IMR-90 (cell line): ENCODE data around the gene LRRC75A. TPM values are rescaled to one million over a fixed set of nuclear protein-coding genes. Genes with fewer than 3 reads are reported as not detected.

Source experiments
- ATAC-seq: fragments of 200-7000 bp; cut with Tn5 transposase; 2 replicates; pipeline ENCODE4 v1.9.1; 2020; ENCODE audit warnings: low read depth, mild to moderate bottlenecking, moderate library complexity
- BruUV-seq: library from RNA; stranded (reverse); fragments of 400-500 nt; replicated peaks from 2 replicates; lab custom pipeline; 2021; lab: Mats Ljungman, UMichigan
- CTCF ChIA-PET: fragments of 300-600 bp; formaldehyde crosslinking; extraction: SDS; loops from one replicate; lab custom pipeline; 2021; ENCODE audit warnings: antibody characterized with exemption; lab: Yijun Ruan, JAX
- POLR2A ChIA-PET: fragments of 300-600 bp; sonication (Branson Sonifier 250); formaldehyde crosslinking; loops from one replicate; lab custom pipeline; 2022; ENCODE audit warnings: antibody characterized with exemption; ENCODE audit not compliant: unreplicated experiment; lab: Charles Lee
- DNase-seq: peaks from one replicate; pipeline ENCODE4 v3.0.0; 2013
- H2AFZ ChIP-seq: replicated peaks from 2 replicates; pipeline ENCODE3; 2013; ENCODE audit warnings: low read length, mild to moderate bottlenecking; ENCODE audit not compliant: poor library complexity
- H2AK5ac ChIP-seq: 2 replicates; pipeline ENCODE4 v1.6.1; 2013; ENCODE audit warnings: low read depth, low read length, inconsistent platforms
- H2AK9ac ChIP-seq: replicated peaks from 2 replicates; pipeline ENCODE3; 2013; ENCODE audit warnings: mild to moderate bottlenecking, low read depth, low read length, moderate library complexity; ENCODE audit not compliant: poor library complexity
- H2BK120ac ChIP-seq: 2 replicates; pipeline ENCODE4 v1.6.1; 2013; ENCODE audit warnings: low read depth, low read length, inconsistent platforms
- H2BK15ac ChIP-seq: 3 replicates; pipeline ENCODE4 v1.6.1; 2013; ENCODE audit warnings: low read depth, low read length, inconsistent platforms
- H2BK20ac ChIP-seq: 2 replicates; pipeline ENCODE4 v1.6.1; 2013; ENCODE audit warnings: low read depth, mild to moderate bottlenecking, inconsistent platforms, low read length, moderate library complexity
- H2BK5ac ChIP-seq: 2 replicates; pipeline ENCODE4 v1.6.1; 2013; ENCODE audit warnings: mild to moderate bottlenecking, low read depth, low read length, inconsistent platforms; ENCODE audit not compliant: poor library complexity, severe bottlenecking
- H3K14ac ChIP-seq: replicated peaks from 2 replicates; pipeline ENCODE4 v1.6.1; 2013; ENCODE audit warnings: low read depth, low read length, inconsistent platforms
- H3K18ac ChIP-seq: 2 replicates; pipeline ENCODE4 v1.6.1; 2013; ENCODE audit warnings: low read depth, low read length, control low read depth
- H3K23ac ChIP-seq: 2 replicates; pipeline ENCODE4 v1.6.1; 2013; ENCODE audit warnings: low read depth, low read length, inconsistent platforms
- H3K27ac ChIP-seq: 2 replicates; pipeline ENCODE4 v1.5.1; 2013; ENCODE audit warnings: mild to moderate bottlenecking, control low read depth, low read length; ENCODE audit not compliant: insufficient read depth
- H3K27me3 ChIP-seq: 2 replicates; pipeline ENCODE4 v1.6.1; 2013; ENCODE audit warnings: low read length; ENCODE audit not compliant: control insufficient read depth, insufficient read depth
- H3K36me3 ChIP-seq: 2 replicates; pipeline ENCODE4 v1.6.1; 2013; ENCODE audit warnings: low read length, mixed read lengths; ENCODE audit not compliant: control insufficient read depth, insufficient read depth
- H3K4ac ChIP-seq: 2 replicates; pipeline ENCODE4 v1.6.1; 2013; ENCODE audit warnings: low read depth, low read length, inconsistent platforms
- H3K4me1 ChIP-seq: 2 replicates; pipeline ENCODE4 v1.6.1; 2013; ENCODE audit warnings: low read length, mixed read lengths; ENCODE audit not compliant: control insufficient read depth, insufficient read depth
- H3K4me2 ChIP-seq: 2 replicates; pipeline ENCODE4 v1.6.1; 2013; ENCODE audit warnings: low read depth, mild to moderate bottlenecking, control low read depth, low read length, moderate library complexity
- H3K4me3 ChIP-seq: 2 replicates; pipeline ENCODE4 v1.5.1; 2013; ENCODE audit warnings: low read depth, mild to moderate bottlenecking, control low read depth, low read length, moderate library complexity; ENCODE audit not compliant: insufficient read depth
- H3K56ac ChIP-seq: 2 replicates; pipeline ENCODE4 v1.6.1; 2013; ENCODE audit warnings: low read length, inconsistent platforms; ENCODE audit not compliant: insufficient read depth; ENCODE audit errors: extremely low read depth
- H3K79me1 ChIP-seq, 2 experiments: 2 replicates each; pipeline ENCODE4 v1.6.1; 2013; ENCODE audit warnings: low read length in 2 of 2, inconsistent platforms in 1 of 2, low read depth in 1 of 2
- H3K9ac ChIP-seq: 2 replicates; pipeline ENCODE4 v1.6.1; 2013; ENCODE audit warnings: low read depth, low read length, control low read depth
- H3K9me1 ChIP-seq: 2 replicates; pipeline ENCODE4 v1.6.1; 2013; ENCODE audit warnings: low read length, inconsistent platforms; ENCODE audit not compliant: insufficient read depth
- H3K9me3 ChIP-seq: 2 replicates; pipeline ENCODE4 v1.6.1; 2013; ENCODE audit warnings: low read length; ENCODE audit not compliant: control insufficient read depth, insufficient read depth
- H4K20me1 ChIP-seq: 2 replicates; pipeline ENCODE4 v1.6.1; 2013; ENCODE audit warnings: low read length, inconsistent platforms; ENCODE audit not compliant: insufficient read depth
- H4K5ac ChIP-seq: 2 replicates; pipeline ENCODE4 v1.6.1; 2013; ENCODE audit warnings: mild to moderate bottlenecking, low read depth, low read length, control low read depth
- H4K8ac ChIP-seq, 2 experiments: 2 replicates each; pipeline ENCODE4 v1.6.1; 2013; ENCODE audit warnings: low read depth in 2 of 2, low read length in 2 of 2, control low read depth in 1 of 2, inconsistent platforms in 1 of 2
- H4K91ac ChIP-seq: 2 replicates; pipeline ENCODE4 v1.6.1; 2013; ENCODE audit warnings: low read depth, low read length, inconsistent platforms; ENCODE audit not compliant: insufficient read depth
- CHD1 ChIP-seq: IDR thresholded peaks from 2 replicates; pipeline ENCODE4 v1.6.1; 2012; ENCODE audit warnings: low read depth, low read length, improper control_type of control experiment
- NFE2L2 ChIP-seq: fragments of 150-350 bp; IDR thresholded peaks from 2 replicates; pipeline ENCODE4 v1.6.1; 2016; ENCODE audit warnings: low read depth, mild to moderate bottlenecking, low read length
- WGBS, 2 experiments: methylation state at CpG; one replicate each; pipeline versions ENCODE4 v1.1.5 to v1.1.7; 2013; ENCODE audit warnings: missing lambda C conversion rate in 2 of 2; ENCODE audit not compliant: insufficient read length in 1 of 2; ENCODE audit errors: extremely low coverage in 2 of 2; 5-methylcytosine and 5-hydroxymethylcytosine counted together
- dilution Hi-C: fragments of 300-500 bp; cut with HindIII; formaldehyde crosslinking; loops from one replicate; pipeline ENCODE4 v1.14.3; 2018; ENCODE audit warnings: low sequenced_read_pairs; ENCODE audit not compliant: unreplicated experiment
- in situ Hi-C: fragments of 300-500 bp; cut with MboI; formaldehyde crosslinking; loops from 3 replicates; pipeline ENCODE4 v1.14.3; 2019; ENCODE audit warnings: low sequenced_read_pairs, inconsistent platforms, mixed read lengths
- intact Hi-C: fragments of 100-400 bp; cut with micrococcal nuclease; formaldehyde crosslinking; loops from 2 replicates; pipeline ENCODE4 v1.10.0; 2022
- polyA plus RNA-seq, 3 experiments: library from polyadenylated mRNA; depleted of rRNA; stranded (reverse); fragments of >200 nt; gene quantifications; 2 replicates each; pipeline ENCODE4 v1.2.3, GENCODE V29; 2012; ENCODE audit warnings: low replicate concordance in 1 of 3
- total RNA-seq: library from RNA; depleted of rRNA; stranded (reverse); fragments of >200 nt; gene quantifications from 2 replicates; pipeline ENCODE4 v1.2.3, GENCODE V29; 2012
- TF ChIP-seq, protein P1 (sequence below): conservative IDR thresholded peaks from 2 replicates; pipeline ENCODE4 v1.5.1; 2012; ENCODE audit warnings: mild to moderate bottlenecking, low read depth, low read length, improper control_type of control experiment

The LRRC75A gene
- total and polyA plus RNA-seq, 2 of the 4 experiments (the other 2 are of a cell fraction) = 0.72 to 1.0 TPM

DNA sequence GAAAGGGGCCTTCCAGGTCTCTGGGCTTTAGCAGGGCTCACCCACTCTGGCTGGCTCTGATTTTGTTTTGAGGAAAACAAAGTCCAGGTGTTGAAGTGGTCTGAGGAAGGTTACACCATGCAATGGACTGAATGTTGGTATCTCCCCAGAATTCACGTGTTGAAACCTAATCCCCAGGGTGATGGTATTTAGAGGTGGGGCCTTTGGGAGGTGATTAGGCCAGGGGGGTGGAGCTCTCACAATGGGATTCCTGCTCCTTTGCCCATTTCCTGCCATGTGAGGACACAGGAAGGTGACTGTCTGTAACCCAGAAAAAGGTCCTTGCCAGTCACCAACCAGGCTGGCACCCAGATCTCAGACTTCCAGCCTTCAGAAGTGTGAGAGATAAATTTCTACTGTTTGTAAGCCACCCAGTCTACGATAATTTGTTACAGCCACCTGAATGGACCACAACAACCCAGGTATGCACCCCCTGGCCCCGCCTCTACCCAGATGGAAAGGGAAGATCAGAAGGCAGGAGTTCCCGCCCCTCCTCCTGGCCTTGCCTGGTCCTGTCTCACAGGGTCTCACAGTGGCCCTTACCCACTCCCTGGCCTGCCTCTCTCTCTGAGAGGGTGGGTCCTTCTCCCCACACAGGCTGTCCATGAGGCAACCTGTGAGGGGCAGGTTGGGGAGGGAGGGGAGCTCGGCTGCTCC lies 32.0 kb downstream of the LRRC75A start:
- peaks cover 7% of the 10 kb centered on the region for H4K20me1 ChIP-seq
- TF ChIP-seq NFE2L2 (no peak), CHD1 (no peak)
- TF ChIP-seq, protein P1, sequence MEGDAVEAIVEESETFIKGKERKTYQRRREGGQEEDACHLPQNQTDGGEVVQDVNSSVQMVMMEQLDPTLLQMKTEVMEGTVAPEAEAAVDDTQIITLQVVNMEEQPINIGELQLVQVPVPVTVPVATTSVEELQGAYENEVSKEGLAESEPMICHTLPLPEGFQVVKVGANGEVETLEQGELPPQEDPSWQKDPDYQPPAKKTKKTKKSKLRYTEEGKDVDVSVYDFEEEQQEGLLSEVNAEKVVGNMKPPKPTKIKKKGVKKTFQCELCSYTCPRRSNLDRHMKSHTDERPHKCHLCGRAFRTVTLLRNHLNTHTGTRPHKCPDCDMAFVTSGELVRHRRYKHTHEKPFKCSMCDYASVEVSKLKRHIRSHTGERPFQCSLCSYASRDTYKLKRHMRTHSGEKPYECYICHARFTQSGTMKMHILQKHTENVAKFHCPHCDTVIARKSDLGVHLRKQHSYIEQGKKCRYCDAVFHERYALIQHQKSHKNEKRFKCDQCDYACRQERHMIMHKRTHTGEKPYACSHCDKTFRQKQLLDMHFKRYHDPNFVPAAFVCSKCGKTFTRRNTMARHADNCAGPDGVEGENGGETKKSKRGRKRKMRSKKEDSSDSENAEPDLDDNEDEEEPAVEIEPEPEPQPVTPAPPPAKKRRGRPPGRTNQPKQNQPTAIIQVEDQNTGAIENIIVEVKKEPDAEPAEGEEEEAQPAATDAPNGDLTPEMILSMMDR = no peak
- in situ Hi-C loops = no loop called here

More for the DNA sequence above, 32.0 kb downstream of the LRRC75A start:
- CTCF ChIA-PET = interaction anchor here (1.1 kb wide), 1 partner anchor 60 kb away, joined by 3 read pairs; no protein-coding TSS in a partner anchor
- no peak overlapping the region for H3K14ac ChIP-seq
- dilution Hi-C loops (no loop called here), intact Hi-C loops (no loop called here)
- H2AK9ac ChIP-seq = no peak overlapping the region
- no peak overlapping the region for H4K91ac ChIP-seq
- H2BK5ac ChIP-seq = no peak overlapping the region
- no peak overlapping the region for H4K5ac ChIP-seq
- no peak overlapping the region for H3K4me2 ChIP-seq
- no peaks in the 10 kb centered on the region for H3K27me3 ChIP-seq
- H2AK5ac ChIP-seq = no peak overlapping the region
- POLR2A ChIA-PET = no interaction called here
- BruUV-seq = no TSS peak
- H3K9me3 ChIP-seq = no peaks in the 10 kb centered on the region
- H4K8ac ChIP-seq = no peak overlapping the region
- ATAC-seq = no peak
- H3K4me3 ChIP-seq = no peak overlapping the region
- no peak overlapping the region for H3K27ac ChIP-seq
- H3K56ac ChIP-seq = no peak overlapping the region
- peak overlapping the region; percentile 51 for H2AFZ ChIP-seq
- peaks cover 14% of the 10 kb centered on the region for H3K4me1 ChIP-seq
- H2BK120ac ChIP-seq = no peak overlapping the region
- no peak overlapping the region for H3K18ac ChIP-seq
- DNase-seq = no peak
- H3K23ac ChIP-seq = no peak overlapping the region
- WGBS, 2 experiments = no CpG with 5 or more reads among the region's 5 CpGs
- H3K4ac ChIP-seq = no peak overlapping the region
- H3K79me1 ChIP-seq = peaks cover 0 to 7% of the 10 kb centered on the region in 2 experiments; a peak in 2 of 4 replicates
- H3K9me1 ChIP-seq = peaks cover 7% of the 10 kb centered on the region; the same call in 1 of the 2 replicates
- H2BK20ac ChIP-seq = no peak overlapping the region
- no peaks in the 10 kb centered on the region; the same call in 1 of the 2 replicates for H3K36me3 ChIP-seq
- H3K9ac ChIP-seq = no peak overlapping the region
- no peak overlapping the region for H2BK15ac ChIP-seq
